ENCODE results near the gene GABBR2.
"Not testable (repeated sequence)": the region's sequence is repeated elsewhere in the genome, so short reads cannot be mapped to it uniquely, and the experiment has no call there.

DNA sequence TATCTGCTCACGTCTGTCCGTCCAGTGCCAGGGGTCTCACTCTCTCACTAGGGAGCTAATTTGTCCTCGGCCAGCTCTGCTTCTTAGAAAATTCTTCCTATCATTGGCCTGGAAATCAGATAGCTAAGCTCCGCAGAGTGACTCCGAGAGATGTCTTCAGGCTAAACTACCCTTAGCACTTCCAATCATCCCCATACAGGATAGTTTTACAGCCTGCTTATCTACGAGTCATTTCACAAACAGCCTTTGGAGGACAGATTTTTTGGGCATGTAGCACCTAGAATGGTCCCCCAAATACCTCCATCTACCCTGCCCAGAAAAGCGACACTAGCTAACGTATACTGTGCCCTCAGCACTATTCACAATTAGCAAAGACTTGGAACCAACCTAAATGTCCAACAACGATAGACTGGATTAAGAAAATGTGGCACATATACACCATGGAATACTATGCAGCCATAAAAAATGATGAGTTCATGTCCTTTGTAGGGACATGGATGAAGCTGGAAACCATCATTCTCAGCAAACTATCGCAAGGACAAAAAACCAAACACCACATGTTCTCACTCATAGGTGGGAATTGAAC, 123.8 kb downstream of the GABBR2 start:
- TF ChIP-seq, protein P1, sequence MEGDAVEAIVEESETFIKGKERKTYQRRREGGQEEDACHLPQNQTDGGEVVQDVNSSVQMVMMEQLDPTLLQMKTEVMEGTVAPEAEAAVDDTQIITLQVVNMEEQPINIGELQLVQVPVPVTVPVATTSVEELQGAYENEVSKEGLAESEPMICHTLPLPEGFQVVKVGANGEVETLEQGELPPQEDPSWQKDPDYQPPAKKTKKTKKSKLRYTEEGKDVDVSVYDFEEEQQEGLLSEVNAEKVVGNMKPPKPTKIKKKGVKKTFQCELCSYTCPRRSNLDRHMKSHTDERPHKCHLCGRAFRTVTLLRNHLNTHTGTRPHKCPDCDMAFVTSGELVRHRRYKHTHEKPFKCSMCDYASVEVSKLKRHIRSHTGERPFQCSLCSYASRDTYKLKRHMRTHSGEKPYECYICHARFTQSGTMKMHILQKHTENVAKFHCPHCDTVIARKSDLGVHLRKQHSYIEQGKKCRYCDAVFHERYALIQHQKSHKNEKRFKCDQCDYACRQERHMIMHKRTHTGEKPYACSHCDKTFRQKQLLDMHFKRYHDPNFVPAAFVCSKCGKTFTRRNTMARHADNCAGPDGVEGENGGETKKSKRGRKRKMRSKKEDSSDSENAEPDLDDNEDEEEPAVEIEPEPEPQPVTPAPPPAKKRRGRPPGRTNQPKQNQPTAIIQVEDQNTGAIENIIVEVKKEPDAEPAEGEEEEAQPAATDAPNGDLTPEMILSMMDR (IDR thresholded peaks at IDR 0.05): not testable (repeated sequence)
- not testable (repeated sequence) for TF ChIP-seq POLR2A, POLR2AphosphoS5 (IDR thresholded peaks at IDR 0.05)

Data from breast epithelium (tissue), 3 donors.